ENCODE data around the gene FANCD2.
A peak's percentile ranks its signal among the peaks of the same experiment; 100 is the strongest.
"Not testable (repeated sequence)": the region's sequence is repeated elsewhere in the genome, so short reads cannot be mapped to it uniquely, and the experiment has no call there.

FANCD2 gene

DNA sequence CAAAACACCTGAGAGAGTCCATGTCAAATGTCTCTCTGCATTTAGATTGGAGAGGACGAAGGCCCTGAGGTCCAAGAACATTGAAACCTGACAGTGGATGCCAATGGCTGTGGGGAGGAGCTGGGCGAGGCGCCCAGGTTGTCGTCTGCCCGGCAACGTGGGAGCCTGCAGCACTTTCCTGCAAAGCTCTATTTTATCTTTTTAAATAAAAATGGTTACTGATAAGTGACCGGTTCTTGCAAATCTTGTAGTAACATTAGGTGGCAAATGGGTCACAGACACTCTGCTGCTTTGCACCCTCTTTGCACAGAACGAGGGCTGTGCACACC is 19.5 kb upstream of the FANCD2 start:
- POLR2A ChIA-PET, result no interaction called here
- Histone ChIP-seq H3K36me3 (ENCODE audit: control insufficient read depth in 4 of 4, insufficient read depth in 4 of 4, low read length in 3 of 4) (peaks cover 0 to 26% (median 7%) of the 10 kb centered on the region in 4 experiments), H3K4me3 (ENCODE audit: control insufficient read depth in 1 of 7, extremely low read depth in 1 of 7, insufficient read depth in 4 of 7, low read depth in 2 of 7, low read length in 6 of 7) (no peak overlapping the region), H3K27ac (ENCODE audit: insufficient read depth in 1 of 2, low read depth in 1 of 2, low read length in 2 of 2, poor library complexity in 1 of 2, severe bottlenecking in 2 of 2) (no peak overlapping the region), H3K27me3 (replicated peaks in 2 of 5; ENCODE audit: control insufficient read depth in 4 of 5, insufficient read depth in 5 of 5, low read length in 4 of 5) (no peaks in the 10 kb centered on the region), H3K9me3 (ENCODE audit: control extremely low read depth in 1 of 5, control insufficient read depth in 4 of 5, insufficient read depth in 2 of 5, low read depth in 1 of 5, low read length in 4 of 5) (no peaks in the 10 kb centered on the region), H3K4me1 (ENCODE audit: control extremely low read depth in 1 of 4, control insufficient read depth in 4 of 4, insufficient read depth in 4 of 4, low read length in 3 of 4) (peaks cover 0 to 26% (median 15%) of the 10 kb centered on the region in 4 experiments)
- DNase-seq, result no peak
- WGBS (ENCODE audit: insufficient coverage), result 100% methylated on average over 2 of the region's 8 CpGs
- CTCF ChIA-PET, result no interaction called here

DNA sequence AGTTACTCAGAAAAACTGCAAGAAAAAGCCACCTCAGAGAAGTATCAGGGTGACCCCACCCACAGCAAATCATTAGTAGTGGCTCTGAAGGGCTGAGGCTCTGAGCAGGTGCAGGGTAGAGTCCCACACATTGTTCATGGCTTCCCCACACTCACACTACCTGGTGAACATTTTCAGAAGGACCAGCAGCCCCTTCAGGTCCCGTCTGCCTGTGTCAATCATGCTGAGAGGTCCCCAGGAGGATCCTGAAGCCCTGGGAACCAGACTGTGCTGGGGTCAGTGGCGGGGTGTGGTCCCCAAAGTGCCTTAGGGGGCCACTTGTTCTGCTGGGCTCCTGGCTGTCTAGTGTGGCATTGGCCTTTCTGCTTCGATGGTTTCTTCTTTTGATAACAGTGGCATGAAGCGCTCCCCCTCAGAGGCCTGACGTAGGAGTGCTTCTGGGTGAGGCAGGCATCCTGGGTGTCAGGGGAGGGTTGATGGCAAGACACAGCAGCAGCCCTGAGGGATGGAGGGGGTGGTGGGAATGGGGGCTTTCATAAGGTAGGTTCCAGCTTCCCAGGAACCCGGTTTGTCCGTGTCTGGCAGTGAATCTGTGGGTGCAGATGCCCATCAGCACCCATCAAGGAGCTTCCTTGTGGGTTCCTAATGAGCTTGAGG is 19.0 kb upstream of the FANCD2 start:
- no peak for DNase-seq
- Histone ChIP-seq H3K27me3 (replicated peaks in 2 of 5; ENCODE audit: control insufficient read depth in 4 of 5, insufficient read depth in 5 of 5, low read length in 4 of 5) (no peaks in the 10 kb centered on the region), H3K4me3 (ENCODE audit: control insufficient read depth in 1 of 7, extremely low read depth in 1 of 7, insufficient read depth in 4 of 7, low read depth in 2 of 7, low read length in 6 of 7) (no peak overlapping the region), H3K27ac (ENCODE audit: insufficient read depth in 1 of 2, low read depth in 1 of 2, low read length in 2 of 2, poor library complexity in 1 of 2, severe bottlenecking in 2 of 2) (no peak overlapping the region), H3K36me3 (ENCODE audit: control insufficient read depth in 4 of 4, insufficient read depth in 4 of 4, low read length in 3 of 4) (peaks cover 0 to 25% (median 7%) of the 10 kb centered on the region in 4 experiments), H3K4me1 (ENCODE audit: control extremely low read depth in 1 of 4, control insufficient read depth in 4 of 4, insufficient read depth in 4 of 4, low read length in 3 of 4) (peaks cover 0 to 26% (median 15%) of the 10 kb centered on the region in 4 experiments), H3K9me3 (ENCODE audit: control extremely low read depth in 1 of 5, control insufficient read depth in 4 of 5, insufficient read depth in 2 of 5, low read depth in 1 of 5, low read length in 4 of 5) (no peaks in the 10 kb centered on the region)
- WGBS (ENCODE audit: insufficient coverage), result 93% methylated on average over 4 of the region's 7 CpGs
- CTCF ChIA-PET, result no interaction called here
- POLR2A ChIA-PET, result interaction anchor here (0.6 kb wide), 1 partner anchor 82 kb away, joined by 4 read pairs; no protein-coding TSS in a partner anchor

DNA sequence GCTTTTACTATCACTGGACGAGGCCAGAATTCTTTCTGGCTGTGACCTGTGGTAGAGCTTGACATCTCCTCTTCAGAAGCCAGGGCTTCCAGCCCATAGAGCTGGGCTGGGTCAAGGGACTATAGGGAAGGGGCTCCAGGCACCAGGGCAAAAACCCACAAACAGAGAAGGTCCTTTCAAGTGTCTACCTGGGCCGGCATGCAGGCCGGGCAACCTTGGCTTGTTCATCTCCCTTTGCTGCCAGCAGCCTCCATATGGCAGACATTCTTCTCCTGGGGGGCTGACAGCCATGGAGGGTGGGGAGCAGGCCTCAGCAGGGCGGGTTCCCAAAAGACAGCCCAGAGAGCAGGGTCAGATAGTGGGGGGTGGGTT is 18.0 kb upstream of the FANCD2 start:
- not testable (repeated sequence) for DNase-seq; H3K27me3 ChIP-seq (replicated peaks in 2 of 5; ENCODE audit: control insufficient read depth in 4 of 5, insufficient read depth in 5 of 5, low read length in 4 of 5); H3K27ac ChIP-seq (ENCODE audit: insufficient read depth in 1 of 2, low read depth in 1 of 2, low read length in 2 of 2, poor library complexity in 1 of 2, severe bottlenecking in 2 of 2); H3K9me3 ChIP-seq (ENCODE audit: control extremely low read depth in 1 of 5, control insufficient read depth in 4 of 5, insufficient read depth in 2 of 5, low read depth in 1 of 5, low read length in 4 of 5)
- ChIA-PET POLR2A (interaction anchor here (0.6 kb wide), 1 partner anchor 83 kb away, joined by 4 read pairs; no protein-coding TSS in a partner anchor), CTCF (interaction anchor here (1.5 kb wide), 1 partner anchor 13 kb away, joined by 3 read pairs; no protein-coding TSS in a partner anchor)
- peaks cover 0 to 26% (median 15%) of the 10 kb centered on the region in 4 experiments for H3K4me1 ChIP-seq (ENCODE audit: control extremely low read depth in 1 of 4, control insufficient read depth in 4 of 4, insufficient read depth in 4 of 4, low read length in 3 of 4)
- WGBS (ENCODE audit: insufficient coverage), result 100% methylated on average over 3 of the region's 4 CpGs
- H3K36me3 ChIP-seq (ENCODE audit: control insufficient read depth in 4 of 4, insufficient read depth in 4 of 4, low read length in 3 of 4), result peaks cover 0 to 15% (median 5%) of the 10 kb centered on the region in 4 experiments
- peak overlapping the region in 1 of 7 experiments; percentile 89 for H3K4me3 ChIP-seq (ENCODE audit: control insufficient read depth in 1 of 7, extremely low read depth in 1 of 7, insufficient read depth in 4 of 7, low read depth in 2 of 7, low read length in 6 of 7)

DNA sequence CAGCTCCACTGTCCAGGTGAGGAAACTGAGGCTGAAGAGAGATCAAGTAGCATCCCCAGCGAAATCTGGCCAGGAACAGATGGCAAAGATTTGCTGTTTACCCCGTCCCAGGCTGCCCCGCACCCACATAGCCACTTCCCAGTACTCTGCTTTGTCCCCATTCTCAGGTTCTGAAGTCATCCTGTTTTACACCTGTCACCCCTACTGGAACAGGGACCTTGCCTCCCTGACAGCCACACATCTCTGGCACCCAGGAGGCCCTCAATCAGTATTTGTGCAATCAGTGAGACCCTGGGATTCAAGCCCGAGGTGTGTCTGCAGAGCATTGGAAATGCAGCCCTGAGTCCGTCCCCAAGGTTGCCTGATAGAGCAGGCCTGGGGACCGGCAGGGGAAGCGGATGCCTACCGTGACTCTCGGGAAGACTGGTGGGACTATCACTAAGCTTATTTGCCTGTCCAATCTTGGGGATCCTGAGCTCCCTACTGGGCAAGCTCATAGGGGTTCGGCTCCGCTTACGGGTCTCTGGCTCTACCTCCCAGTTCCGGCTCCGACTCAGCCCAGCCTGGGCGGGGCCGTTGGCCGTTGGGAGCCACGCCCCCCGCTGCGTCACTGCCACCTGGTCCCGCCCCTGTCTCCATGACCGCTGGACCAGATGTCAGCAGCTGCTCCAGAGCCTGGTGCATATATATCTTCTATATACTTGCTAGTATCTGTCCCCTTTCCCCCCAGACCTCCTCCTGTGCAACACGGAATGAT is 17.5 kb upstream of the FANCD2 start:
- H3K36me3 ChIP-seq (ENCODE audit: control insufficient read depth in 4 of 4, insufficient read depth in 4 of 4, low read length in 3 of 4), result peaks cover 0 to 10% (median 2%) of the 10 kb centered on the region in 4 experiments
- H3K27me3 ChIP-seq (replicated peaks in 2 of 5; ENCODE audit: control insufficient read depth in 4 of 5, insufficient read depth in 5 of 5, low read length in 4 of 5), result no peaks in the 10 kb centered on the region
- DNase-seq, result peak; percentile 73 to 86 (median 85)
- peaks cover 0 to 26% (median 15%) of the 10 kb centered on the region in 4 experiments for H3K4me1 ChIP-seq (ENCODE audit: control extremely low read depth in 1 of 4, control insufficient read depth in 4 of 4, insufficient read depth in 4 of 4, low read length in 3 of 4)
- no peaks in the 10 kb centered on the region for H3K9me3 ChIP-seq (ENCODE audit: control extremely low read depth in 1 of 5, control insufficient read depth in 4 of 5, insufficient read depth in 2 of 5, low read depth in 1 of 5, low read length in 4 of 5)
- peak overlapping the region; percentile 34 to 89 (median 70) for H3K4me3 ChIP-seq (ENCODE audit: control insufficient read depth in 1 of 7, extremely low read depth in 1 of 7, insufficient read depth in 4 of 7, low read depth in 2 of 7, low read length in 6 of 7)
- CTCF ChIA-PET, result interaction anchor here (1.5 kb wide), 1 partner anchor 13 kb away, joined by 3 read pairs; no protein-coding TSS in a partner anchor
- 10% methylated on average over 15 of the region's 23 CpGs for WGBS (ENCODE audit: insufficient coverage)
- POLR2A ChIA-PET, result interaction anchor here (0.6 kb wide), 1 partner anchor 15 kb away, joined by 3 read pairs; no protein-coding TSS in a partner anchor
- peak overlapping the region in 1 of 2 experiments; percentile 14 for H3K27ac ChIP-seq (ENCODE audit: insufficient read depth in 1 of 2, low read depth in 1 of 2, low read length in 2 of 2, poor library complexity in 1 of 2, severe bottlenecking in 2 of 2)

DNA sequence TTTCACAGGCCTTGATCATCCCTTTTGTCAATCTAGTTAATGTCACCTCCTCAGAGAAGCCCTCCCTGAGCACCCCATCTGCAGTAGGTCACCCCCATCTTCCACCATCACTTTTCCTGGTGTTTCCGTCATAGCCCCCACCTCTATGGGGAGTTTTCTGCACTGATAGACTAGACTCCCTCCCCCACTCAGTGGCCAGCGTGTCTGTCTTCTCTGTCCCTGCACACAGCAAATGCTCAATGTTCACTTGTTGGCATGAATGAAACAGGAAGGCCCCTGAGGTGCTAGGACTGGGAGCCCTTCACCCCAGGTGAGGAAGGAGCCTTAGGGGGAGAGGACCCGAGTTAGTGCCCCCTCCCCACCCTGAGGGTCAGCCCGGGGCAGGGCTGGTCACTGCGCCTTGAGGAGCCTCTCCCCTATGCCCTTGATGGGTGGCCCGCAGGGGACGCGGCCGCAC is 15.8 kb upstream of the FANCD2 start:
- peak overlapping the region; percentile 19 to 85 (median 67) for H3K4me3 ChIP-seq (ENCODE audit: control insufficient read depth in 1 of 7, extremely low read depth in 1 of 7, insufficient read depth in 4 of 7, low read depth in 2 of 7, low read length in 6 of 7)
- ChIA-PET CTCF (interaction anchor here (1.0 to 1.4 kb wide), 2 partner anchors 10 to 28 kb away, joined by 3 read pairs; no protein-coding TSS in a partner anchor), POLR2A (interaction anchor here (0.9 to 1.4 kb wide), 2 partner anchors 15 to 77 kb away, joined by 3 to 4 read pairs; partner anchors contain the start of gene CRELD1)
- peaks cover 0 to 31% (median 20%) of the 10 kb centered on the region in 4 experiments for H3K4me1 ChIP-seq (ENCODE audit: control extremely low read depth in 1 of 4, control insufficient read depth in 4 of 4, insufficient read depth in 4 of 4, low read length in 3 of 4)
- H3K9me3 ChIP-seq (ENCODE audit: control extremely low read depth in 1 of 5, control insufficient read depth in 4 of 5, insufficient read depth in 2 of 5, low read depth in 1 of 5, low read length in 4 of 5), result no peaks in the 10 kb centered on the region
- no peaks in the 10 kb centered on the region for H3K36me3 ChIP-seq (ENCODE audit: control insufficient read depth in 4 of 4, insufficient read depth in 4 of 4, low read length in 3 of 4)
- no peaks in the 10 kb centered on the region for H3K27me3 ChIP-seq (replicated peaks in 2 of 5; ENCODE audit: control insufficient read depth in 4 of 5, insufficient read depth in 5 of 5, low read length in 4 of 5)
- H3K27ac ChIP-seq (ENCODE audit: insufficient read depth in 1 of 2, low read depth in 1 of 2, low read length in 2 of 2, poor library complexity in 1 of 2, severe bottlenecking in 2 of 2), result no peak overlapping the region
- DNase-seq, result no peak
- WGBS (ENCODE audit: insufficient coverage), result 13% methylated on average over 5 of the region's 9 CpGs

DNA sequence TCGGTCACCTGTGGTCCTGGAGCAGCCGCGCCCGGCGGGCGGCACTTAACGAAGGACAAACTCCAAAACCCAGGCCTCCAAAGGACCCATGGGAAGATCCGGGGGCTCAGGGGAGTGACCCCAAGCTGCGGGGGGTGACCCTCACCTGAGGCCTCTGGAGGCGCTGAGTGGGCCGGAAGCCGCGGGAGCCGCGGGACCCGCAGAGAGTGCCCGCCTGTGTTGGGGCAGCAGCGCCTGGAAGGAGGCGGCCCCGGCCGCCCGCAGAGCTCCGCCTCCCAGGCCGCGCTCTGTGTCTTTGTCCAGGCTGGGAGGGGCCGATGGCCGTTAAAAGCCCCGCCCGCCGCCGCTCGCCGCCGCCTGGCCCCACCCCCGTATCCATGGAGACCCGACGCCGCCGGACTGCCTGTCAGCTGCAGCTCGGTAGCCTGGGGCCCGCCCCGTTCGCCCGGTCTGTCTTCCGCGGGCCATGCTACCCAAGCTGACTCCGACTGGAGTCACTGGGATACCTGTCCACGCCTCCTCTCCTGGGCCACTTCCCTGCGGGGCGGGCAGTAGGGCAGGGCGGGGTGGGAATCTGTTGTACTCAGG is 15.3 kb upstream of the FANCD2 start:
- WGBS (ENCODE audit: insufficient coverage), result 1% methylated on average over 29 of the region's 51 CpGs
- Histone ChIP-seq H3K9me3 (ENCODE audit: control extremely low read depth in 1 of 5, control insufficient read depth in 4 of 5, insufficient read depth in 2 of 5, low read depth in 1 of 5, low read length in 4 of 5) (no peaks in the 10 kb centered on the region), H3K27ac (ENCODE audit: insufficient read depth in 1 of 2, low read depth in 1 of 2, low read length in 2 of 2, poor library complexity in 1 of 2, severe bottlenecking in 2 of 2) (no peak overlapping the region), H3K4me1 (ENCODE audit: control extremely low read depth in 1 of 4, control insufficient read depth in 4 of 4, insufficient read depth in 4 of 4, low read length in 3 of 4) (peaks cover 0 to 34% (median 23%) of the 10 kb centered on the region in 4 experiments), H3K27me3 (replicated peaks in 2 of 5; ENCODE audit: control insufficient read depth in 4 of 5, insufficient read depth in 5 of 5, low read length in 4 of 5) (no peaks in the 10 kb centered on the region), H3K4me3 (ENCODE audit: control insufficient read depth in 1 of 7, extremely low read depth in 1 of 7, insufficient read depth in 4 of 7, low read depth in 2 of 7, low read length in 6 of 7) (peak overlapping the region; percentile 19 to 85 (median 67)), H3K36me3 (ENCODE audit: control insufficient read depth in 4 of 4, insufficient read depth in 4 of 4, low read length in 3 of 4) (no peaks in the 10 kb centered on the region)
- CTCF ChIA-PET, result interaction anchor here (1.4 to 1.5 kb wide), 3 partner anchors 9 to 24 kb away, joined by 3 read pairs; partner anchors contain the start of genes EMC3 and FANCD2
- DNase-seq, result peak; percentile 74 to 88 (median 85)
- POLR2A ChIA-PET, result interaction anchor here (0.9 to 1.4 kb wide), 2 partner anchors 14 to 78 kb away, joined by 3 to 4 read pairs; partner anchors contain the start of gene CRELD1

Data from common myeloid progenitor, CD34-positive (primary cell).